ENCODE results near the gene PLXNA2.

The PLXNA2 gene

GRCh38 chr1:208108213-208108608 is 136.0 kb downstream of the PLXNA2 start:
- DNase-seq = no peak

- DNase-seq = no peak
These were observed 136.6 kb downstream of the PLXNA2 start for GRCh38 chr1:208107425-208108212.

GRCh38 chr1:208106218-208106617 is 138.0 kb downstream of the PLXNA2 start:
- DNase-seq = no peak

- no peak for DNase-seq
These were observed 138.4 kb downstream of the PLXNA2 start for GRCh38 chr1:208105756-208106155.

- no peak for DNase-seq
These were observed 140.3 kb downstream of the PLXNA2 start for GRCh38 chr1:208103597-208104513.

- peak; percentile 92 for DNase-seq
These were observed 142.3 kb downstream of the PLXNA2 start for GRCh38 chr1:208101661-208102431.

- peak; percentile 62 for DNase-seq
These were observed 143.3 kb downstream of the PLXNA2 start for GRCh38 chr1:208100906-208101305.

- no peak for DNase-seq
These were observed 144.1 kb downstream of the PLXNA2 start for GRCh38 chr1:208100106-208100505.

GRCh38 chr1:208098773-208099172 is 145.4 kb downstream of the PLXNA2 start:
- no peak for DNase-seq

GRCh38 chr1:208093754-208094719 is 150.1 kb downstream of the PLXNA2 start:
- DNase-seq = peak; percentile 14

- DNase-seq = no peak
These were observed 151.1 kb downstream of the PLXNA2 start for GRCh38 chr1:208093046-208093445.

GRCh38 chr1:208090388-208091301 is 153.5 kb downstream of the PLXNA2 start:
- no peak for DNase-seq

- DNase-seq = no peak
These were observed 154.3 kb downstream of the PLXNA2 start for GRCh38 chr1:208089761-208090370.

GRCh38 chr1:208089149-208089548 is 155.0 kb downstream of the PLXNA2 start:
- no peak for DNase-seq

GRCh38 chr1:208088319-208088718 is 155.9 kb downstream of the PLXNA2 start:
- DNase-seq = no peak

GRCh38 chr1:208085655-208086515 is 158.3 kb downstream of the PLXNA2 start:
- no peak for DNase-seq

- no peak for DNase-seq
These were observed 159.4 kb downstream of the PLXNA2 start for GRCh38 chr1:208084764-208085163.

- DNase-seq = no peak
These were observed 160.0 kb downstream of the PLXNA2 start for GRCh38 chr1:208084220-208084619.

GRCh38 chr1:208083715-208084085 is 160.5 kb downstream of the PLXNA2 start:
- no peak for DNase-seq
